ENCODE results near the gene ROPN1.
"Not testable (repeated sequence)": the region's sequence is repeated elsewhere in the genome, so short reads cannot be mapped to it uniquely, and the experiment has no call there.

The ROPN1 gene

GRCh38 chr3:123997543-123997942 lies 5.6 kb upstream of the ROPN1 start:
- no peak for DNase-seq (ENCODE audit: low read depth in 2 of 2)

- DNase-seq (ENCODE audit: low read depth in 2 of 2) = no peak
Observed at GRCh38 chr3:123993818-123994217, 1.9 kb upstream of the ROPN1 start.

- DNase-seq (ENCODE audit: low read depth in 2 of 2) = no peak
Observed at GRCh38 chr3:123986427-123986826, 5.5 kb downstream of the ROPN1 start.

- no peak for DNase-seq (ENCODE audit: low read depth in 2 of 2)
Observed at GRCh38 chr3:123984957-123985356, 7.0 kb downstream of the ROPN1 start.

GRCh38 chr3:123984350-123984749 lies 7.6 kb downstream of the ROPN1 start:
- no peak for DNase-seq (ENCODE audit: low read depth in 2 of 2)

- not testable (repeated sequence) for DNase-seq (ENCODE audit: low read depth in 2 of 2)
Observed at GRCh38 chr3:123981317-123981716, 10.6 kb downstream of the ROPN1 start.

GRCh38 chr3:123980539-123980938 lies 11.4 kb downstream of the ROPN1 start:
- no peak for DNase-seq (ENCODE audit: low read depth in 2 of 2)

GRCh38 chr3:123979525-123980501 lies 12.1 kb downstream of the ROPN1 start:
- not testable (repeated sequence) for DNase-seq (ENCODE audit: low read depth in 2 of 2)

GRCh38 chr3:123976904-123977303 lies 15.0 kb downstream of the ROPN1 start:
- not testable (repeated sequence) for DNase-seq (ENCODE audit: low read depth in 2 of 2)

- not testable (repeated sequence) for DNase-seq (ENCODE audit: low read depth in 2 of 2)
Observed at GRCh38 chr3:123976181-123976898, 15.6 kb downstream of the ROPN1 start.

- not testable (repeated sequence) for DNase-seq (ENCODE audit: low read depth in 2 of 2)
Observed at GRCh38 chr3:123975030-123975429, 16.9 kb downstream of the ROPN1 start.

GRCh38 chr3:123971406-123971805 lies 20.5 kb downstream of the ROPN1 start:
- no peak for DNase-seq (ENCODE audit: low read depth in 2 of 2)

- DNase-seq (ENCODE audit: low read depth in 2 of 2) = not testable (repeated sequence)
Observed at GRCh38 chr3:123967260-123967659, 24.7 kb downstream of the ROPN1 start.

- DNase-seq (ENCODE audit: low read depth in 2 of 2) = not testable (repeated sequence)
Observed at GRCh38 chr3:123966799-123967198, 25.1 kb downstream of the ROPN1 start.

- DNase-seq (ENCODE audit: low read depth in 2 of 2) = not testable (repeated sequence)
Observed at GRCh38 chr3:123964793-123965192, 27.1 kb downstream of the ROPN1 start.

- no peak for DNase-seq (ENCODE audit: low read depth in 2 of 2)
Observed at GRCh38 chr3:123961508-123961856, 30.4 kb downstream of the ROPN1 start.

- DNase-seq (ENCODE audit: low read depth in 2 of 2) = peak; percentile 55 to 73
Observed at GRCh38 chr3:123960781-123961507, 31.0 kb downstream of the ROPN1 start, which contains the start of gene CCDC14. TSS of gene CCDC14 (minus strand) at chr3:123961229. CDS start at chr3:123961173, 56 bp downstream.

- no peak for DNase-seq (ENCODE audit: low read depth in 2 of 2)
Observed at GRCh38 chr3:123953735-123954134, 38.2 kb downstream of the ROPN1 start.

GRCh38 chr3:123952844-123953520 lies 38.9 kb downstream of the ROPN1 start:
- DNase-seq (ENCODE audit: low read depth in 2 of 2) = no peak

GRCh38 chr3:123951522-123952447 lies 40.1 kb downstream of the ROPN1 start:
- no peak for DNase-seq (ENCODE audit: low read depth in 2 of 2)
